Stimulated activated naive CD4-positive, alpha-beta T cell treated with Interleukin-2 at 50 U/mL for 16 hours (primary cell): ENCODE data around the gene DNAJB8.

ENCODE experiments used
- DNase-seq: peaks from one replicate; lab custom pipeline; 2025; lab: John Stamatoyannopoulos, UW

The DNAJB8 gene

DNA sequence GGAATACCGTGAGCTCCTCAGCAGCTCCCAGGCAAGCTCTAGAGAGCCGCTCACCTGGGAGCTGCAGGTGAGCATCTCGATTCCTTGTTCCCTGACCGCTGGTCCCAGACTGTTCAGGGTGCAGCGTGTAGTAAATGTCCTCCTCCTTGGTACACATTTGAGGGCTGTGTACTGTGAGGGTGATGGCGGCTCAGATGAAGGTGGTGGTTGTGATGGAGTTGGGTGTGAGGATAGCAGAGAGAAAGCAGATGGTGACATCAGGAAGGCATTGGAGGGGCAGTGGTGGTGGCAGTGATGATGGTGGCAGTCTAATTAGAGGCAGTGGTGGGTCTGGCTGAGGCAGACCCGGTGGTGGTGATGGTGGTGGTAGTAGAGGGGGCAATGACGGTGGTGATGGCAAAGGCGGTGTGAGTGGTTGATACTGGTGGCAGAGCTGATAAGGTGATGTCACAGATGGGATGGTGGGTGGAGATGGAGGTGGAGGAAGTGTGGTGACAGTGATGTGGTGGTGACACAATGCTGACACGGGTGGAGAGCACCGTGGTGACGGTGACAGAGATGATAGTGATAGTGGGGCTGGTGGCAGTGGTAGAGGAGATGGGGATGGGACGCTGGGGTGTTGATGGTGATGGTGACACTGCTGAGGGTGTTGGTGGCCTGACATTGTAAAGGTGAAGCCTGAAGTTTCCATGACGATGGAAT, at the start of gene DNAJB8:
TSS of gene DNAJB8 (minus strand) at position 51 of the 702 bp plus-strand sequence. CDS start 3,645 bp downstream, outside the sequence.
- DNase-seq = peak; percentile 26

DNA sequence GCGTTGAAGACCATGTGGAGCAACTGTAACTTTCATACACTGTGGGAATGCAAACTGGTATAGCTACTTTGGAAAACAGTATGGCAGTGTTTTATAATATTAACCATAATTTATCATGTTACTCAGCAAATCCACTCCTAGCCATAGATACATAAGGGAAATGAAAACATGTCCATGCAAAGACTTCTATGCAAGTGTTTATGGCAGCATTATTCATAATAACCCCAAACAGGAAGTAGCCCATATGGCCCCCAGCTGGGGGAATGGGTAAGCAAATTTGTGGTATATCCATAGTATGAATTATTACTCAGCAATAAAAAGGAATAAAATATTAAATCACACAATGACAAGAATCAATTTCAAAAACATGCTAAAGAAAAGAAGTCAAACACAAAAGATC, 49.3 kb upstream of the DNAJB8 start:
- DNase-seq = no peak

DNA sequence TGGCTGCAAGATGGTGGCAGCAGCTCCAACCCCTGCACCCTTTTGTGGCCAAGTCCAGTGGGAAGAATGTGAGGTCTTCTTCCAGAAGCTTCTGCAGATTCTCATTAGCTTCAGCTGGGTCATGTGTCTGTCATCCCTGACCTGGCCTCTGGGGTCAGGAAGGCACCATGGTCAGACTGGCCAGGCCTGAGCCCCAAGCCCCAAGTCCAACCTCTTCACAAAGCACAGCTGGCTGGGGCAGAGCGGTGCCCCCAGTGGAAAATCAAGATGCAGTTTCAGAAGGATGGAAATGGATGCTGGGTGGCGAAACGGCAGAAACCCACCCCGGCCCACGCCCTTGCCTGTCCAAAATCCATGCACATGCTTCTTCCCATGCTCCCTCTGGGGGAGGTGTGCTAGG, 42.2 kb upstream of the DNAJB8 start:
- DNase-seq = no peak

DNA sequence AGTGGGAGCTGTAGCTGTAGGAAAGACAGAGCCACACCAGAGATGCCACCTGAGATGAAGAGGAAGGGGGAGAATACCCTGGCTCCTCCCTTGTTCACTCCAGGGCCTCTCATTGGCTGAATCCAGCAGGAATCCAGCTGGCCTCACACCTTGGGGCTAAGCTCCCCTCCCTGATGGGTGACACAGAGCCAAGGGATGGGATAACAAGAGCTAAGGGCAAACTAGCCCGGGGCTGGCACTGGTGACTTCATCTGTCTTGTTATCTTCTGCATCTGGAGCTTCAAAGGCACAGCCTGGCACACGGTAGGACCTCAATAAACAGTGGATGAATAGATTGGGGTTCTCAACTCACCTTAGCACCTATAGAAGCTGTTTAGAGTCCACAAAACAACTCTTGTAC, 40.1 kb upstream of the DNAJB8 start:
- no peak for DNase-seq

DNA sequence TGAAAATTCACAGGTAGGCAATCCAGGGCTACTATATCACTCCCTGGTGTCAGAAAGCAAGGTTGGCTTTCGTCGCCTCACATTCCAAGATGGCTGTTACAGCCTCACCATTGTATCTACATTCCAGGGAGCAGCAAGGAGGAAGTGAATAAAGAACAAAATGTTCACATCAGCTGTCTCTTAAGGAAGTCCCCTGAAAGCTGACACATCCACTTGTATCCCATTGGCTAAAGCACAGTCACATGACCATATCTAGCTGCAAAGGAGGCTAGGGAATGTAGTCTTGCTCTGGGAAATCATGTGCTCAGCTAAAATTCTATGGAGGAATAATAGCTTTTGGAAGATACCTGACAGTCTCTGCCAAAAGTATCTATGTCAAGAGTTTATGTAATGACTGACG, 39.1 kb upstream of the DNAJB8 start:
- no peak for DNase-seq

DNA sequence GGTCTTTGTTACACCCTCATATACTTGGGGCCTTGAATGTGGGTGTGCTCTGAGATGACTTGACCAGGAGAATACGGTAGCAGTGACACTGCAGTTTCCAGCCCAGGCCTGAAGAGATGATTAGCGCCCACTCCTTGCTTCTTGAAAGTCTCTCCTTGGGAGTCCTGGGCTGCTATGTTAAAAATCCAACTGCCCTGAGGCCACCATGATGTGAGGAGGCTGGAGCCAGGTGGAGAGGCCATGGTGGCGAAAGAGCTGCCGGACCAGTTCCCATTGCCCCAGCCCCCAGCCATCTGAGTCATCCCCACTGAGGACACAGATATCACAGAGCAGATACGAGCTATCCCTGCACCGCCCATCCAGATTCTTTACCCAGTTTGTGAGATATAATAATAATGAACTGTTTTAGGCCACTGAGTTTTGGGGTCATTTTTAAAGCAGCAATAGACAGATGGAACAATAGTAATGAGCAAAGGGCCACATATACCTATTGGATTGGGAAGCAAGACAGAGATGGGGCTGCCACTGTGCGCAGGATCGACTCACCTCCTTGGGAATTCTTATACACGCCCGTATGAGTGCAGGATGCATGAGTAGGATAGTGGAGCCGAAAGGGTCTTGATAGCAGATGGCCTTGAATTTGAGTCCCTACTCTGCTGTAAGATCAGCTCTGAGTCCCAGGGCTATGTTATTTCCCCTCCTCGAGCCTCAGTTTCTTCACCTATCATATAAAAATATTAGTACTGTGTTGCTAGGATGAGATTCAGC, 38.5 kb upstream of the DNAJB8 start:
- no peak for DNase-seq

DNA sequence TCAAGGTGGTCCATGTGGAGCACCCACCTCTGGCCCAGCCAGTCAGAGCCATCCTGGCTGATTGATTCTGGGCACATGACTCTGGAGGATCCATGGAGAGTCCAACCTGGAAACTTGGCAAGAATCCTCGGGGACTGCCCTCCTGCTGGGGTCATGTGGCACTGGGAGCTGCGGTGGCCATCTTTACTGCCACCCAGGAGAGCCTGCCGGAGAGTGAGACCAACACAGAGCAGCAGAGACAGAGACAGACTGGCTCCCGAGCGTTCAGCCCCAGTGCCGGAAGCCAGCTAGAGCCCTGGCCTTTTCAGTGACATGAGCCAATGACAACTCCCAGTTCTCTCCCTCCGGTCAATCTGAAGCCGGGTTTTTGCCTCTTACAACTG, 37.8 kb upstream of the DNAJB8 start:
- DNase-seq = no peak

DNA sequence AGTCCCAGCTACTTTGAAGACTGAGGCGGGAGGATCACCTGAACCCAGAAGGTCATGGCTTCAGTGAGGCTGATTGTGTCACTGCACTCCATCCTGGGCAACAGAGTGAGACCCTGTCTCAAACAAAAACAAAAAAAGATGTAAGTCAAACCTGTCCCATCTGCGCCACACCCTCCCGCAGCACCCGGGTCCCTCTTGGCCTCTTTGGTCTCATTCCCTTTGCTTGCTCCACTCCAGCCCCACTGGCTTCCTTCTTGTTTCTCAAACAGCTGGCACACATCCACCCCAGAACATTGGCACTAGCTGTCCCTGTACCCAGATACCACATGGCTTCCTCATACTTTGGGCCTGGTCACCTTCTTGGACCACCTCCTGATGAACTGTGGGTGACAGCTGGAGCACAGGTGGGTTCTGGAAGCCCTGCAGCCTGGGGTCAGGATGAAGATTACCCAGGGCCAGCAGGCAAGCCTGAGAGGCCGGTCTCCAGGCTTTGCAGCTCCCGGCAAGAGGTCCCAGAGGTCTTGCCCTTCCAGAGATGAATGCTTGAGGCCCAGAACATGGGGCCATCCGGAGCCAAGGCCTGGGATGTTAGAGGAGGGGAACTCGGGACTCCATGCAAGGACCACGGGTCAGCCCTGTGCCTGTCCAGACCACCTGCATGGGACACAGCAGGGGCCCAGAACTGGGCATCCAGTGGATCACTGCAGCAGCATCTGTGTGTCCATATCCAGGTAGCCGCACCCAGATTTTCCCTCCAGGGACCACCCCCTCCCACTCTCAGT, 37.3 kb upstream of the DNAJB8 start:
- no peak for DNase-seq

DNA sequence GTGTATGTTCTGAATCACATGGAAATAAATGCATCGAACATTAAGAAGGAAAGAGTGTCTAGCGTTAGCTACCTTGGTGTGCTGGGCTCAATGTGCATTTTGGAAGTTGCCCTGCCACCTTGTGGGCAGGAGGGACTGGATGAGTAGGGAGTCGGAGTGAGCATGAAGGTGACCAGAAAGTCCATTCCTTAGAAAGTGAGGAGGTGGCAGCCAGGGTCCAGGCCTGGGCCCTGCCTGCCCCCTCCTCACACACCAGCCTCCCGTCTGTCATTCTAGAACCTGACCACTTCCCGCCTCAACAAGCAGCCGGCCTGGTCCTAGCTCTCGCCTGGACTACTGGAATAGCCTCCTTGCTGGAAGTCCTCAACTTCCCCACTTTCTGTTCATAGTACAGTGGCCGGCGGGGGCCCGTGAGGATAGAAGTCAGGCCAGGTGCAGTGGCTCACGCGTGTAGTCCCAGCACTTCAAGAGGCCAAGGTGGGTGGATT, 36.5 kb upstream of the DNAJB8 start:
- DNase-seq = no peak

DNA sequence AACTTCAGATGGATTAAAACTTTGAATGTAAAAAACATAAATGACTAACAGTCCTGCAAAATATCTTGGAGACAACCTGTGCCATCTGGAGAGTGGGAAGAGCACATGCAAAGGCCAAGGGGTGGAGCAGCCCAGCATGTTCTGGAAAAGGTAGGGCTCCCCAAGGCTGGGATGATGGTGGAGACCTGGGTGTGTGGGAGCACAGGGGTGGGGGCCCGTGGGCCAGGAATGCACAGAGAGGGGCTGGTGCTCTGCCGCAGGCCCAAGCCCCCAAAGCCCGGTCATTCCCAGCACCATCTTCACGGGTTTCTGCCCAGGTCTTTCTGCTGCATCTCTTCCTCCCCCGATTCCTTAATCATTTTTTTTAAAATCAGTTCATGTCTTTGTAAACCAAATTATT, 36.0 kb upstream of the DNAJB8 start:
- DNase-seq = no peak

DNA sequence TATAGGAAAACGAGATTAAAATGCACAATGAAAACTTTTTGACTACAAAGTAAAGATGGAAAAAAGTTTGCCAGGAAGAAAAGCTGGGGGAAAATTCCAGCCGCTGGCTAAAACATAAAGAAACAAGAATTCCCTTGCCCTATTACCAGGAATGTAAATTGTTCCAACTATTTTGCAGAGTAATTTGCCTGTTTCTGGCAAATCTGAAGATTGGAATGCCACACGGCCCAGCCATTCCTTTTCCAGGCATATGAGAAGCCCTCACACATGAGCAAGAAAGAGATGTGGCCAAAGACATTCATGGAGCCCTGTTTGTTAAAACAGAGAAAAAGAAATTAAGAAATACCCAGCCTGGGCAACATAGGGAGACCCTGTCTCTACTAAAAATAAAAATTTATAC, 34.7 kb upstream of the DNAJB8 start:
- no peak for DNase-seq

DNA sequence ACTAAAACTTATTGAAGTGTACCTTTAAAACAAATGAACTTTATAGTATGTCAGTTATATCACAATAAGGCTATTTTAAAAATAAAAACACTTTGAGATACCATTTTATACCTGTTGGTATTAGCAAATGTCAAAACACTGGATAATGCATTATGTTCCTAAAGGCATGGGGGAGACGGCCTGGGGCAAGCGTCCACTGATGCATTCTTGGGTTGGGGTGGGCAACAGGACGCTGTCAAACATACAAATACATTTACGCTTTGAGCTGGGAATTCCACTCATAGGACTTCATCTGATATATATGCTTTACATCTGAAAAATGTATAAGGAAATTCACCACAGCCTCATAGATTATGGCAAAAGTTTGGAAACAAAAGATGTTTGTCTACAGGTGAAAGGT, 33.9 kb upstream of the DNAJB8 start:
- no peak for DNase-seq

DNA sequence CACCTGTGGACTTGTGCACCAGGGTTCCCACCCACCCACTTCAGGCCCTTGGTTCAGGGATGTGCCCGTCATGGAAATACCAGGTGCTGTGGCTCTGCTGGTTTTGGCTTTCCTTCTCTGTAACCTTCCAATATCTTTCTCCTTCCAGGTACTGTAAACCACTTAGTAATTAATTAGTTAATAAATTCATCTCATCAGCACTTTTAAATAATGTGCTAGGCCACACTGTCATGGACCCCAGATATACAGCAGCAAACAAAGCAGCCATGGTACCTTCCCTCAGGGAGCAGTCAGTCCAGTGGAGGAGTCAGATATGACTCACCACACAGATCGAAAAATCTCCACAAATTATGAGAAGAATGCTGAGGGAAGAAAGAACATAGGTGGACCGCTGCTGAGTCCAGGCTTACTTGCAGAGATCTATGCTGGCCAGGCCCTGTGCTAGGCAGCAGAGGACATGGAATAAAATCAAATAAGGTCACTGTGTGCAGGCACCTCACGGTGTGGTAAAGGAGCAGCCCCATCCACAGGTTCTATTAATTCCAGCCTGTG, 33.1 kb upstream of the DNAJB8 start:
- no peak for DNase-seq

DNA sequence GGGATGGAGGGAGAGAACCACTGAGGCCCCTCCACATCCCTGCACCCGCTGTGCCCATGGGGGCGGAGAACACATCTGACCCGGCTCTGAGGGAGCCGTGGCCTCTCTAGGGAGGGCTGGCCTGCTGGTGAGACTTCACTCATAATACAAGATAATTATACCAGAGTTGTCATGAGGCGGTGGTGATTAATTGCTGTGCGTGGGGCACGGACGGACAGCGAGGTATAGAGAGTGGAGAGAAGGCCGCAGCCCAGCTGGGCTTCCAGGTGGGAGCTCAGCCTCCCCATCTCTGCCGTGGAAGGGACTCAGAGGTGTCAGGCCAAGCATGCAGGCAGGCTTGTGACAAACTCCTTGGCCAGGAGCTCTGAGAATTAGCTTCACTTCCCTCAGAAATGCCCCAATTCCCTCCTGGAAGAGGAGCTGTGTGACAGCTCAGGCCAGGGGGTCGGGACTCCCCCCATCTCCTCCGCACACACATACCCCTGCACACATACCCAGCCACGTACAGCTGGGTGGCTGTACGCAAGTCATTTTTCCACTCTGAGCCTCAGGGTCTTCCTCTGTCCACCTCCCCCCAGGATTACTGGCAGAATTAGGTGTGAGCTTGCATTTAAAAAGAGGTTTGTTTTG, 32.3 kb upstream of the DNAJB8 start:
- no peak for DNase-seq

DNA sequence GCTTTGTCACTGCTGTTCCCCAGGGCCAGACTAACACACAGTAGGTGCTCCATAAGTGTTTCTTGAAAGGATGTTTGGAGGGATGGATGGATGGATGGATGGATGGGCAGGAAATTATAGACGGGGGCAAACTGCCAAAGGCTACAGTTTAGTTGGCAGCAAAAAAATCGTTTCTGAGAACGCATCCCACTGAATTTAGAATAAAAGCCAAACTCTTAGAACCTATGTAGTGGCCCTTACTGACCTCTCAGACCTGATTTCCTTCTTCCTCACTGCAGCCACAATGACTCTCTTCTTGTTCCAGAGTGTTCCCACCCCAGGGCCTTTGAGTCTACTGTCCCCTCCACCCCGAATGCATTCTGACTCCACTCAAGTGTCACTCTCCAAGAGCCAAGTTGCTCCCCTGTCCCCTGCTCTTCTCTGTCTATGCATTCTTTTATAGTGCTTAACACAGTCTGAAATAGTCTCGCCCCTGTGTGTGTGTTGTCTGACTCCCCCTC, 31.5 kb upstream of the DNAJB8 start:
- DNase-seq = no peak

DNA sequence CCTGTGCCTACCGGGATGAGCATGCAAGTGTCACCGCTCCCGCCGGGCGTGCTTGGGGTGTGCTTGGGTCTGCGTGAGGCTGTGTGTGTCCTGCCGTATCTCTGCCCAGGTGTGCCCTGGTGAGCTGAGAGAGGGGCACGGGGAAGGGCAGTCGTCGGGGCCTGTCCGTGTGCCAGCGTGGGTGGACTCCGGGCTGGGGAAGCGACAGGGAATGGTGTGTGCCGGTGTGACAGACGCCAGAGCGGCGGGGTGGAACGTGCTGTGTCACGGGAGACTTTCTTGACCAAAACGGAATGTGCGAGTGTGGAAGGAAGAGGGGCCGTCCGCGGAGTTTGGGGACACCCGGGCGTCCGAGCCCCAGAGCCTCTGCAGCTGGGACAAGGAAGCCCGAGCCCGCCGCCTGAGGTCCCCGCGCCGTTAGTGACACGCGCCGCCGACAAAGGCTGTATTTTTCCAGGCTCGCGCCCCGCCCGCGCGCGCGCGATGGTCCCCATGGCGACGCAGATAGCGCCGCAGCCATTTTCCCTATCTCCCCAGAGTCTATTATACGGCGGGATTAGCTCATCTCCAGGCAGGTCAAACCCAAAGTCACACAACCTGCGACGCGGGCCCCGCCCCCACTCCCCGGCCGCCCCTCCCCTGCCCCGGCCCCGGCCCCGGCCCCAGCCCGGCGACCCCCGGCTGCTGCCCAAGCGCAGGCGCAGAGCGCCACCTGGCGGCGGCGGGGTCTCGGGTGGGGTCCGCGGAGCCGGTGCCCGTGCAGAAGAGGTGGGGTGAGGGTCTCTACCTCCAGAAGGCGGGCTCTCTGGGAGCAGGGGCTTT, 30.8 kb upstream of the DNAJB8 start:
- peak; percentile 54 for DNase-seq

DNA sequence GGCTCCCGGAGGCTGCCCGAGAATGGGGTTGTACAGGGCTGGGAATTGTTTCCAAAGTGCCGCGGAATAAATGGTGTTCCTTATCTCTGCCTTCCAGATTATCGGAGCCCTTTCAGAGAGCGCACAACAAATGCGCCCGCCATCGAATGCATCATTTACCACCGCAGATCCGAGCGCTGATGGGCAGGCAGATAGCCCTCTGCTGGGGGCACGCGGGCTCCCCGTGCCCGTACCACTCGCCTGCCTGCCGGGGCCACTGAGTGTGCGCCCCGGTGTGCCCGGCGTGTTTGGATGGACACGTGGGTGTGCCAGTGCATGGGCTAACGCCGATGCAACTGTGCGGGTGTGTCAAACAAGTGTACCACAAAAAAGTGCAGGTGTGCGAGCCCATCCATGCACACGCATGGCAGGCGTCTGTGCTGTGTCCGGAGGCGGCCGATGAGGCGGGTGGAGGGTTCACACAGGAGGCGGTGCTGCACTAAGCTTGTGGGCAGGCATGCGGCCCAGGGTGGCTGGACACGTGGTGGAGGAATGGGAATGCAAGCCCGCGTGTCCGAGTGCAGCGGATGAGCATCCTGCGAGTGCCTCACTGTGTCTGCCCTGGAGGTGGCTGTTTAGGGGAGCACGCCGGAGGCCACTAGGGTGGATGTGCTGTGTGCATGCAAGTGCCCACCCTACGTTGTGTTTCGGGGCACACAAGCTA, 30.1 kb upstream of the DNAJB8 start:
- no peak for DNase-seq

DNA sequence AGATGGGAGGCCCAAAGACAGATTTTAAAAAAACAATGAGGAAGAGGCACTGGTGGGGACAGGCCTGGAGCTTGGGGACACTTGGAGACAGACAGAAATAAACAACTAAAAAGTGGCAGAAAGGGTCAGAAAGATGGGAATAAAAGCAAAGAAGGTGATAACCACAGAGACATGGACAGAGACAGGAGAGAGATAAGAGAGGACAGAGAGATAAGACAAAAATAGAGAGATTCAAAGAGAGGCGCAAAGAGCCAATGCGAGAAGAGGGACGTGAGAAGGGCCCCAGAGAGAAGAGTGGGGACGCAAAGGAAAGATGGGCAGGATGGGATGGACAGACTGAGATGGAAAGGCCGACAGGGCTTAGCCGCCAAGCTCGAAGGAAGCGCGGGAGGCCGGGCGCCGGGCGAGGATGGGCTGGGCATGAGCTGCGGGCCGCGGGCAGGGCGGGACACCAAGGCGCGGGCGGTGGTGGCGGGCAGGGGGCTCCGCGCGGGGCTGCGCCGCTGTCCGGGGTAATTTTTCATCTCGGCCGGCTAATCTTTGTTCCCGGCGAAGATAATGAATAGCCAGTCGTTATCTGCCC, 29.4 kb upstream of the DNAJB8 start:
- DNase-seq = no peak

DNA sequence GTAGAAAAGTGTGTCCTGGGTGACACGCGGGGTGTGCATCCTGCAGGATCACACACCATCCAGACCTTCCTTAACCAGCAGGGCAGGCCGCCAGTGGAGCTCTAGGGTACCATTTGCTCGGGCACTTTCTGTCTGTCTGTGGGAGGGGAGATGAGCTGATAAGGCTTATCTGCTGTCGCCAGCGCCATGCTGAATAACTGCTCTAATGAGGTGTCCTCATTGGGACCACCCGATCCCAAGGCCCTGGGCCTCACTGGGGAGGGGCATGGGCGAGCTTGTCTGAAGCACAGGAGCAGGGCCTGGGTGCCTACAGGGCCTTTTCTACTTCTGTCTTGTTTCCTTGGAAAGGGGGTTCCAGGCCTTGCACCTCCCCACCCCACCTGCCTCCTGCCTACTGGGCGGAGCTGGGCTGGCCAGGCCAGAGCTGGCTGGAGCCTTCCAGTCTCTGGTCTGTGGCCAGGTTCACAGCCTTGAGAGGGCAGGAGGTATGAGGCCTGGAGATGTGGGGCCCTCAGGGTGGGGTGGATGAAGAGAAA, 28.8 kb upstream of the DNAJB8 start:
- DNase-seq = no peak

DNA sequence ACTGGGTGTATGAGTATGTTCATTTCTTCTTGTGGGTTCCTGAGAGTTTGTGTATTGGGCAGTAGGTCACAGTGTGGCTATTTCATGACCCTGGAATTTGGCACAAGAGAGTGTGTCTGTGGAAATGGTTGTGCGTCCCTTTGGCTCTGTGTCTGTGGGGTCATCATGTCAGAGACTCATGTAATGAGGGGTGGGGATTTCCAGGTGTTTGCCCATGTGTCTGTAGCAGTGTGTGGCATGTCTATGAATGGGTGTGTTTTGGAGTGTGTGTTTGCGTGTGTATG, 27.6 kb upstream of the DNAJB8 start:
- no peak for DNase-seq
